ENCODE data around the gene CDK17.

GRCh38 chr12:96335270-96335669 lies 65.0 kb downstream of the CDK17 start:
- TF ChIP-seq CTCF (IDR thresholded peaks at IDR 0.05), result no peak
- no peak for TF ChIP-seq POLR2A (IDR thresholded peaks at IDR 0.05)

All from uterus (tissue), 2 donors.